RWPE1 (cell line): Measurements from ENCODE around the gene GPR132.

ENCODE experiments used
- CTCF ChIA-PET: fragments of 350-600 bp; sonication (Branson Sonifier 250); formaldehyde crosslinking; extraction: SDS; loops from one replicate; lab custom pipeline; 2021; lab: Yijun Ruan, JAX
- POLR2A ChIA-PET: fragments of 400-600 bp; formaldehyde crosslinking; extraction: SDS; loops from one replicate; lab custom pipeline; 2020; ENCODE audit warnings: antibody characterized with exemption; ENCODE audit not compliant: low non-redundant PET; lab: Yijun Ruan, JAX
- DNase-seq: peaks from one replicate; pipeline ENCODE4 v3.0.0; 2012; ENCODE audit warnings: low spot score
- H3K27ac ChIP-seq: fragments of 450-650 bp; 2 replicates; pipeline ENCODE4 v1.5.1; 2017
- TF ChIP-seq, protein P1 (sequence below): fragments of 450-650 bp; conservative IDR thresholded peaks from 2 replicates; pipeline ENCODE4 v1.5.1; 2017; ENCODE audit warnings: low read depth, mild to moderate bottlenecking

GPR132 gene

DNA sequence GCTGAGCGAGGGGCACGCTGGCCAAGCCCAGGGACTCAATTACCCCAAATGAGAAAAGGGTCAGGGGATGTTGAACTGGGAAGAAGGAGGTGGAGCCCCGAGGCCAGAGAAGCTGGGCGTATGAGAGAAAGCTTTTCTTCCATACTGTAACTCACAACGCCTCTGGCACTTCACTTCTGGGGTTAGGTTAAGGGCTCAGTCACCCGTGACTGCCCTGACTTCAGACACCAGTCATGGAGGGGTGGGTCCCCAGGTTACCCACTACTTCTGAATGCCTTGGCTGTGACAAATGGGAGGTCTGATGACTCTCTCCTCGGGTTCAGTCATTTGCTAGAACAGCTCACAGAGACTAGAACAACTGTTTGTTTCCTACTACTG is 5.5 kb upstream of the GPR132 start:
- H3K27ac ChIP-seq, result no peak overlapping the region
- ChIA-PET POLR2A (interaction anchor here (0.5 kb wide), 1 partner anchor 42 kb away, joined by 3 read pairs; no protein-coding TSS in a partner anchor), CTCF (interaction anchor here (0.6 to 1.0 kb wide), 3 partner anchors 16 to 1099 kb away, joined by 3 to 8 read pairs (median 4); no protein-coding TSS in a partner anchor)
- no peak for DNase-seq
- TF ChIP-seq, protein P1, sequence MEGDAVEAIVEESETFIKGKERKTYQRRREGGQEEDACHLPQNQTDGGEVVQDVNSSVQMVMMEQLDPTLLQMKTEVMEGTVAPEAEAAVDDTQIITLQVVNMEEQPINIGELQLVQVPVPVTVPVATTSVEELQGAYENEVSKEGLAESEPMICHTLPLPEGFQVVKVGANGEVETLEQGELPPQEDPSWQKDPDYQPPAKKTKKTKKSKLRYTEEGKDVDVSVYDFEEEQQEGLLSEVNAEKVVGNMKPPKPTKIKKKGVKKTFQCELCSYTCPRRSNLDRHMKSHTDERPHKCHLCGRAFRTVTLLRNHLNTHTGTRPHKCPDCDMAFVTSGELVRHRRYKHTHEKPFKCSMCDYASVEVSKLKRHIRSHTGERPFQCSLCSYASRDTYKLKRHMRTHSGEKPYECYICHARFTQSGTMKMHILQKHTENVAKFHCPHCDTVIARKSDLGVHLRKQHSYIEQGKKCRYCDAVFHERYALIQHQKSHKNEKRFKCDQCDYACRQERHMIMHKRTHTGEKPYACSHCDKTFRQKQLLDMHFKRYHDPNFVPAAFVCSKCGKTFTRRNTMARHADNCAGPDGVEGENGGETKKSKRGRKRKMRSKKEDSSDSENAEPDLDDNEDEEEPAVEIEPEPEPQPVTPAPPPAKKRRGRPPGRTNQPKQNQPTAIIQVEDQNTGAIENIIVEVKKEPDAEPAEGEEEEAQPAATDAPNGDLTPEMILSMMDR, result no peak

GRCh38 chr14:105069871-105070759 is 4.9 kb upstream of the GPR132 start:
- no peak for DNase-seq
- POLR2A ChIA-PET, result no interaction called here
- CTCF ChIA-PET, result interaction anchor here (0.6 to 1.0 kb wide), 3 partner anchors 16 to 1099 kb away, joined by 3 to 8 read pairs (median 4); no protein-coding TSS in a partner anchor
- TF ChIP-seq, protein P1, result no peak
- H3K27ac ChIP-seq, result no peak overlapping the region

DNA sequence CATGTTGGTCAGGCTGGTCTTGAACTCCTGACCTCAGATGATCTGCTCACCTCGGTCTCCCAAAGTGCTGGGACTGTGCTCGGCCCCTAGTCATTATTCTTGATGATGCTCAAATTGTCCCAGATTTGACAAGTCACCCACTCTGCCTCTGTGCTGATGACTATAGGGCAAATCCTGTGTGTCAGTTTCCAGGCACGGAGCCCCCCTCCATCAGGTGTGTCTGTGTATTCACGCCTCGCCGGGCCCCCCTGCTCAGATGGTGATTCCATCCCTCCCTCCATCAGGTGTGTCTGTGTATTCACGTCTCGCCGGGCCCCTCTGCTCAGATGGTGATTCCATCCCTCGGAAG is 4.3 kb upstream of the GPR132 start:
- POLR2A ChIA-PET, result no interaction called here
- CTCF ChIA-PET, result no interaction called here
- no peak for DNase-seq
- no peak overlapping the region for H3K27ac ChIP-seq
- TF ChIP-seq, protein P1, result no peak

DNA sequence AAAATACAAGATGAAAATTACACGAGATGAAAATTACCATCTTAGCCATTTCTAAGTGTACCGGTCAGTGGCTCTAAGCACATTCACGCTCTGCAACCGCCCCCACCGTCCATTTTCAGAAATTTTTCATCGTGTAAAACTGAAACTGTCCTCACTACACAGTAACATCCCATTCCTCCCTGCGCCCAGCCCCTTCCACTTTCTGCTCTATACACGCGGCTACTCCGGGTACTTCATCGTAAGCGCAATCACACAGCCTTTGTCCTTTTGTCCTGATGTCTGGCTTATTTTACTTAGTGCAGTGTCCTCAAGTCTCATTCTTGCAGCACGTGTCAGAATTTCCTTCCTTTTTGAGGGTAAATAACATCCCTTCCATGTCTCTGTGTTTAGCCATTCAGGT is 3.6 kb upstream of the GPR132 start:
- DNase-seq, result no peak
- POLR2A ChIA-PET, result no interaction called here
- CTCF ChIA-PET, result no interaction called here
- TF ChIP-seq, protein P1, result no peak
- no peak overlapping the region for H3K27ac ChIP-seq

GRCh38 chr14:105067969-105068301 is 2.7 kb upstream of the GPR132 start:
- H3K27ac ChIP-seq, result no peak overlapping the region
- DNase-seq, result no peak
- ChIA-PET POLR2A (no interaction called here), CTCF (no interaction called here)
- TF ChIP-seq, protein P1, result no peak

DNA sequence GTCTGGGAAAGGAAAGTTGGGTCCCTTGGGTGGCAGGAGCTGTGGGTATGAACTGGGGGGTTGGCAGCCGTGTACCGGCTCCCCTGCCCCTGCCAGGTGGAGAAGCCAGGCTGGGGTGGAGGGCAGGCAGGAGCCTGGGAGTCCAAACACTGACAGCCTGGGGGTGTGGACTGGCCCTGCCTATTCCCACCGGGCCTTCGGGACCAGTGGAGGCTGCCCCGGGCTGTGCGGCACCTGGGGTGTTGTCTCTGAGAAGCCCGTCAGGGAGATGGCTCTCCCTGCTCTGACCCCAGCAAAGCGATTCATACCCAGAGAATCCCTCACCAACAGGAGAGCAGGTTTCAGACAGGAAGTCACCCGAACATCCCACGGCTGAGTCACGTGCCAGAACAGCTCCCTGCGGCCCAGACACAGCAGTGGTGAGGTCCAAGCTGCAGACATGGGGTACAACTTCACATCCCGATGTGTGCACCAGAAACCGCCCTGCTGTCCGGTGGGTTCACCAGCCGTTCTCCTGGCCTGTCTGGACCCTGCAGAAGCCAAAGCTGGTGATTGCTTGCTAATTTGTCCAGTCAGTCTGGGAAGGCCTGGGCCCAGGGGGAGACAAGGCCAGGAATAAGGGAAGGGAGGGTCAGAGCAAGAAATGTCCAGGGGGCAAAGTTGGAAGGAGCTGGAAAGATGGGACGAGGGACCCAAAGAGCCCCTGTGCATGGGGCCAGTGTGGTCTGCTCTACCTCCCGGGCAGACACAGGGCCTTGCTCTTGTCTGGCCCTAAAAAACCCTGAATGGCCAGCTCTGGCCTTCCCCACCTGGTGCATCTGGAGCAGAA is 2.1 kb upstream of the GPR132 start:
- TF ChIP-seq, protein P1, result no peak
- ChIA-PET POLR2A (no interaction called here), CTCF (interaction anchor here (0.7 kb wide), 1 partner anchor 184 kb away, joined by 6 read pairs; no protein-coding TSS in a partner anchor)
- DNase-seq, result no peak
- peak overlapping the region; percentile 20 for H3K27ac ChIP-seq
